Fibroblast of villous mesenchyme (primary cell): ENCODE measurements around the gene COA6. TPM values are rescaled to one million over a fixed set of nuclear protein-coding genes. Genes with fewer than 3 reads are reported as not detected.

Source experiments
- DNase-seq: peaks from one replicate; pipeline ENCODE4 v3.0.0-alpha.2; 2010; ENCODE audit warnings: low read depth
- H3K4me3 ChIP-seq: 2 replicates; pipeline ENCODE4 v1.5.1; 2011; ENCODE audit warnings: low read depth, mild to moderate bottlenecking, low read length
- total RNA-seq: library from RNA; depleted of rRNA; stranded (reverse); fragments of >200 nt; gene quantifications from 2 replicates; pipeline ENCODE4 v1.2.3, GENCODE V29; 2012
- TF ChIP-seq, protein P1 (sequence below): IDR thresholded peaks from 2 replicates; pipeline ENCODE4 v1.5.1; 2012; ENCODE audit warnings: low read depth, mild to moderate bottlenecking, low read length; ENCODE audit not compliant: insufficient read depth

The COA6 gene, protein sequence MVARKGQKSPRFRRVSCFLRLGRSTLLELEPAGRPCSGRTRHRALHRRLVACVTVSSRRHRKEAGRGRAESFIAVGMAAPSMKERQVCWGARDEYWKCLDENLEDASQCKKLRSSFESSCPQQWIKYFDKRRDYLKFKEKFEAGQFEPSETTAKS
- 20.3 and 22.0 TPM in 2 replicates for total RNA-seq

DNA sequence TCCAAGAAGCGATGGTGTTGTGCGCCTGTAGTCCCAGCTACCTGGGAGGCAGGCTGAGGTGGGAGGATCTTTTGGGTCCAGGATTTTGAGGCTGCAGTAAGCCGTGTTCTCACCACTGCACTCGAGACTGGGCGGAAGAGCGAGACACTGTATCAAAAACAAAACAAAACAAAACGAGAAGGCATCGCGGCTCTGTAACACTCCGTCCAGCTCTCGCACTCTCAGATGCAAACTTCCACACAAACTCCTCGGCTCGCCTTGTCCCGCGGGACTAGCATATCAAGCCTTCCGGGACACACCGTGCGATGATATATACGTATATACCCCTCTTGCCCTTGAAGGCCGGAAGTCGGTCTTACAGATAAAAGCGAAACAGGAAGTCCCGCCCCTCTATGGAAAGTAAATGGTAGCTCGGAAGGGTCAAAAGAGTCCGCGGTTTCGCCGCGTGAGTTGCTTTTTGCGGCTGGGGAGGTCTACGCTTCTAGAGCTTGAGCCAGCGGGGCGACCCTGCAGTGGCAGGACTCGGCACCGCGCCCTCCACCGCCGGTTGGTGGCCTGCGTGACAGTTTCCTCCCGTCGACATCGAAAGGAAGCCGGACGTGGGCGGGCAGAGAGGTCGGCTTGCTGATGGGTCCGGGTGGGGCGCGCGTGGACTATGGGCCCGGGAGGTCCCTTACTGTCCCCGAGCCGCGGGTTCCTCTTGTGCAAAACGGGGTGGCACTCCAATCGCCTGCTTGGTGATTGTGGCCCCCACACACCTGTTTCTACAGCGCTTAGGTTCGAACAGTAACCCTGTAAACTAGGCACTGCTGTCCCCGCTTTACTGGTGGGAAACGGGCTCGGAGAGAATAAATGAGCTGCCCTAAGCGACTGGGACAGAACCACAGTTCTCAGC, at the start of gene COA6:
Gene COA6 (plus strand): TSS at position 393 of the 895 bp plus-strand sequence. CDS start 11 bp downstream, at position 404.
- H3K4me3 ChIP-seq = peak within 1 kb of the TSS; percentile 95
- TF ChIP-seq, protein P1, sequence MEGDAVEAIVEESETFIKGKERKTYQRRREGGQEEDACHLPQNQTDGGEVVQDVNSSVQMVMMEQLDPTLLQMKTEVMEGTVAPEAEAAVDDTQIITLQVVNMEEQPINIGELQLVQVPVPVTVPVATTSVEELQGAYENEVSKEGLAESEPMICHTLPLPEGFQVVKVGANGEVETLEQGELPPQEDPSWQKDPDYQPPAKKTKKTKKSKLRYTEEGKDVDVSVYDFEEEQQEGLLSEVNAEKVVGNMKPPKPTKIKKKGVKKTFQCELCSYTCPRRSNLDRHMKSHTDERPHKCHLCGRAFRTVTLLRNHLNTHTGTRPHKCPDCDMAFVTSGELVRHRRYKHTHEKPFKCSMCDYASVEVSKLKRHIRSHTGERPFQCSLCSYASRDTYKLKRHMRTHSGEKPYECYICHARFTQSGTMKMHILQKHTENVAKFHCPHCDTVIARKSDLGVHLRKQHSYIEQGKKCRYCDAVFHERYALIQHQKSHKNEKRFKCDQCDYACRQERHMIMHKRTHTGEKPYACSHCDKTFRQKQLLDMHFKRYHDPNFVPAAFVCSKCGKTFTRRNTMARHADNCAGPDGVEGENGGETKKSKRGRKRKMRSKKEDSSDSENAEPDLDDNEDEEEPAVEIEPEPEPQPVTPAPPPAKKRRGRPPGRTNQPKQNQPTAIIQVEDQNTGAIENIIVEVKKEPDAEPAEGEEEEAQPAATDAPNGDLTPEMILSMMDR = no peak
- peak; percentile 98 for DNase-seq

DNA sequence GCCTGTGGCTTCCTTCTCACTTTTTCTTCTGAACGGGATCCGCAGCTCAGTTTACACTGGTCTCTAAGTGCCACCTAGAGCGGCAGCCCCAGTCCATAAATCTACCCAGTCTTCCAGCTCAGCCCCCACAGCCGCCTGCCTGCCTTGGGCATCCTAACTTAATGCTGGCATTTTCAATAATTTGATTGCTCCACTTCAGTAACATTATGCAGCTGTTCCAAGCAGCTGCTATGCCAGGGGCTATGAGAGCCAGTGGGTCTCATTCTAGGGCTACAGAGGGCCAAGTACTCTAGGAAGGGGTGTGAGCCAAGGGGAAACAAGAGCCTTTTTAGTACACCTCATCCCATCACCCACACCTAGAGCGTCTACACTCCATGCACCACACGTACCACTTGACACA, 48.4 kb upstream of the COA6 start:
- DNase-seq = no peak

DNA sequence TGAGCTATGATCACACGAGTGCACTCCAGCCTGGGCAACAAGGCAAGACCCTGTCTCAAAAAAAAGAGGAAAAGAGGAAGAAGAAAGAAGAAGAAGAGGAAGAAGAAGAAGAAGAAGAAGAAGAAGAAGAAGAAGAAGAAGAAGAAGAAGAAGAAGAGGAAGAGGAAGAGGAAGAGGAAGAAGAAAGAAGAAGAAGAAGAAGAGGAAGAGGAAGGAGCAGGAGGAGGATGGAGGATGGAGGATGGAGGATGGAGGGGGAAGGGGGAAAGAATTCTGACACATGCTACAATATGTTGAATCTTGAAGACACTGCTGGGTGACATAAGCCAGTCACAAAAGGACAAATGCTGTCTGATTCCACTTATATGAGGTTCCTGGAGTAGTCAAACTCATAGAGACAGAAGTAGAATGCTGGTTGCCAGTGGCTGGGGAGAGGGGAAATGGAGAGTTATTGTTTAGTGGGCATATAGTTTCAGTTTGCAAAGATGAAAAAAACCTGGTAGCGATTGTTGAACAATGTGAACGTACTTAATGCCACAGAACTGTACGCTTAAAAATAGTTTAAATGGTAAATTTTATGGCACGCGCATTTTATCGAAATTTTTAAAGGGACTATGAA, 47.3 kb upstream of the COA6 start:
- H3K4me3 ChIP-seq = peak overlapping the region; percentile 61
- DNase-seq = no peak

More for the DNA sequence above, 48.4 kb upstream of the COA6 start:
- H3K4me3 ChIP-seq = no peak overlapping the region
- TF ChIP-seq, protein P1 = no peak

DNA sequence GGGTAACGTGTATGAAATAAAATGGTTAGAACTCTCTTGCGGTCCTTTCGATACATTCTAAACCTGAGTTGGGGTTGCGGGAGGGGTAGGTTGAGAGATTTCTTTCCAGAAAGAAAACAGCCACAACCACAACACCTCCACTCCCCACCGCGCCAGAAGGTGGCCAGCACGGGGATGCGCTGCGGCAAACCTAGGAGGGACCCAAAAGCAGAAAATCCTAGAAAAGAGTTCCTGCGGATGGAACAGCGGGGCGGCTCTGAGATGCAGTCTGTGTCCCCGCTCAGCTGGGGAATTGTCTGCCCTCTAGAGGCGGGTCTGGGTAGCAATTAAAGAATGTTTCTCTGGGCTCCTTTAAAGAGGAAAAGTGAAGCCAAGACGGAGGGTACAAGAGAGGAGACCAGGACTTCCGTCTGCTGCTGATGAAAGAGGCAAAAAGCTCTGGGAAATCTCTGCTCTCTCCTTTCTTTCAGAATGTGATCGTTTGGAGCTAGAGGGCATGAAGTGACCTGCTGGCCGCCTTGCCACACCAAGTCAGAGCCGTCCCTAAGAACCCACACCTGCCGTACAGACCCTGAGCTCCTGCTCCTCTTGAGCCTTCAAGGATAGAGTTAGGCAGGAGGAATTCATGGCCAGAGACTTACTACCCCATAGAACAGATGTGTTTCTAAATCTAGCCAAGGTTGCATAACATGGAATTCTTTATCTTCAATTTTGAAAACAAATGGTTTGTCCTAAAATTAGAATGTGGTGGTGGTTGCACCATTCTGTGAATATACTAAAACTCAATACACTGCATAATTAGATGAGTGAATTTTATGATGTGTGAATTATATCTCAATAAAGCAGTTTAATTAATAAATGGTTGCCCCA, 46.5 kb upstream of the COA6 start:
- peak overlapping the region; percentile 61 for H3K4me3 ChIP-seq
- DNase-seq = peak; percentile 43
- TF ChIP-seq, protein P1 = peak; percentile 79

More for the DNA sequence above, 47.3 kb upstream of the COA6 start:
- TF ChIP-seq, protein P1 = no peak

DNA sequence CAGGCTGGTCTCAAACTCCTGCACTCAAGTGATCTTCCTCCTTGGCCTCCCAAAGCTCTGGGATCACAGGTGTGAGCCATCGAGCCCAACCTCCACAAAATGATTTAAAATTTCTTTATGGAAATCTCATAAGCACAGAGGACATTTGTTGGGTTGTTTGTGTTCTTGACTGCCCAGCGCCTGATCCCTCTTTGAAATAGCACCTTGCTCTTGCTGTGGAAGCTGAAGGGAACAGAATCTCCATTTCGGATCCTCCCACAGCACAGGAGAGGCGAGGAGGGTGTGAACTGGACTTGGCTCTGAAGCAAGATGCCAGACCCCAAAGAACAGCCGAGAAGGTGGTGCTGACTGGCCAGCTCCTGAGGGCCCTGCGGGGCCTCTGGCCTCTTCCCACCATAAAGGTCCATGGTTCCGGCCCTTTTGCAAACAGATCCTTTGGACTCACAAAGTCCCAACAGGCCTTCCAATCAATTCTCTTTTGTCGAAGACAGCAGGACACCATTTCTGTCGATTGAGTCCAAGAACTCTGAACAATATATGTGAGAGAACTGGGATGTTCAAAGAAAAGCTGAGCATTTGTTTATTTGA, 45.6 kb upstream of the COA6 start:
- TF ChIP-seq, protein P1 = no peak
- no peak overlapping the region for H3K4me3 ChIP-seq
- no peak for DNase-seq

DNA sequence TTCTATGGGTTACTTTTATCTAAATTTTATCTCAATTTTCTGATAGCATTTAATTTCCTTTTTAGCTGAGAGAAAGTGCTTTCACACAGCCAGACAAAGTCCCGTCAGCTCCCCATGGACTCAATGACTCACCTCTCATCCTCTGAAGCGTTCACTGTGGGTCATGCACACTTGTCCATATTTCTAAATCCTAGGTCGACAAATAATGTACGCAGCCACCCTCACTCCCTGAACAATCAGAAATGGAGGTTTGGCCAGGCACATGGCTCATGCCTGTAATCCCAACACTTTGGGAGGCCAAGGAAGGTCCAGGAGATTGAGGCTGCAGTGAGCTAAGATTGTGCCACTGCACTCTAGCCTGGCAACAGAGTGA, 42.4 kb upstream of the COA6 start:
- DNase-seq = no peak
- TF ChIP-seq, protein P1 = no peak

More for the DNA sequence above, 42.4 kb upstream of the COA6 start:
- no peak overlapping the region for H3K4me3 ChIP-seq
